ENCODE measurements around the gene LONP2.

- TF ChIP-seq EZH2 (IDR thresholded peaks at IDR 0.05; ENCODE audit: borderline replicate concordance, control insufficient read depth, low read depth, low read length): no peak
- TF ChIP-seq SPI1 (IDR thresholded peaks at IDR 0.05; ENCODE audit: borderline replicate concordance, insufficient read depth, low read depth, low read length): no peak
- TF ChIP-seq ZBTB40 (IDR thresholded peaks at IDR 0.05; ENCODE audit: borderline replicate concordance): no peak
- no peak for TF ChIP-seq ATF3 (IDR thresholded peaks at IDR 0.05; ENCODE audit: borderline replicate concordance, extremely low read depth, low read depth, low read length)
- TF ChIP-seq STAT1 (conservative IDR thresholded peaks at IDR 0.05): no peak
- TF ChIP-seq CTCF (IDR thresholded peaks at IDR 0.05 in 2 of 3, conservative IDR thresholded peaks at IDR 0.05 in 1 of 3; ENCODE audit: control insufficient read depth in 2 of 3, extremely low read depth in 1 of 3, insufficient read depth in 1 of 3, low read depth in 3 of 3, low read length in 3 of 3): peak; percentile 86 to 93 (median 91)
- TF ChIP-seq NFIC (IDR thresholded peaks at IDR 0.05; ENCODE audit: low read depth, low read length): no peak
- no peak for TF ChIP-seq SUZ12 (IDR thresholded peaks at IDR 0.05; ENCODE audit: unreplicated experiment)
Observed at GRCh38 chr16:48353565-48354163, 109.6 kb downstream of the LONP2 start.
